Prostate gland (tissue), 2 donors: ENCODE data around the gene MBNL2.

Experiments used
- CTCF ChIP-seq, 4 experiments: fragments of 200-600 bp in 2 of 4; fragments of 450-650 bp in 2 of 4; sonication (generic) in 2 of 4; IDR thresholded peaks; 1 replicate in 3 of 4; 2 replicates in 1 of 4; pipeline ENCODE4 v1.5.1; 2016 to 2019; ENCODE audit warnings: antibody characterized with exemption in 4 of 4, mild to moderate bottlenecking in 2 of 4, moderate library complexity in 2 of 4
- POLR2A ChIP-seq: fragments of 450-650 bp; IDR thresholded peaks from one replicate; pipeline ENCODE4 v1.6.1; 2016; ENCODE audit warnings: antibody characterized with exemption, mild to moderate bottlenecking

- TF ChIP-seq CTCF (IDR thresholded peaks at IDR 0.05) (no peak), POLR2A (no peak)
These were observed 124.0 kb downstream of the MBNL2 start for GRCh38 chr13:97346097-97346496.
